HG02840 (cell line): Measurements from ENCODE around the gene KASH5.

ENCODE experiments used
- ATAC-seq: cut with Tn5 transposase; IDR thresholded peaks from one replicate; pipeline ENCODE4 v1.9.1; 2021; ENCODE audit warnings: mild to moderate bottlenecking, moderate library complexity, moderate number of reproducible peaks; ENCODE audit not compliant: unreplicated experiment, low FRiP score

Gene KASH5

GRCh38 chr19:49393881-49394280 lies 5.8 kb downstream of the KASH5 start:
- no peak for ATAC-seq

GRCh38 chr19:49395581-49396407 lies 7.7 kb downstream of the KASH5 start:
- ATAC-seq = no peak

GRCh38 chr19:49396738-49397505 lies 8.9 kb downstream of the KASH5 start:
- no peak for ATAC-seq

- no peak for ATAC-seq
These were observed 10.1 kb downstream of the KASH5 start for GRCh38 chr19:49398001-49398615.

GRCh38 chr19:49398931-49399330 lies 10.9 kb downstream of the KASH5 start:
- ATAC-seq = no peak

- no peak for ATAC-seq
These were observed 12.0 kb downstream of the KASH5 start for GRCh38 chr19:49400029-49400428.

GRCh38 chr19:49403404-49404187 lies 15.5 kb downstream of the KASH5 start:
- no peak for ATAC-seq

- ATAC-seq = no peak
These were observed 19.0 kb downstream of the KASH5 start for GRCh38 chr19:49407079-49407478.

GRCh38 chr19:49407482-49408015 lies 19.5 kb downstream of the KASH5 start:
- ATAC-seq = no peak

GRCh38 chr19:49408816-49409440 lies 20.9 kb downstream of the KASH5 start:
- ATAC-seq = no peak

GRCh38 chr19:49409441-49410029 lies 21.5 kb downstream of the KASH5 start:
- no peak for ATAC-seq

GRCh38 chr19:49411681-49412326 lies 23.8 kb downstream of the KASH5 start:
- ATAC-seq = no peak

- ATAC-seq = no peak
These were observed 25.3 kb downstream of the KASH5 start for GRCh38 chr19:49413348-49413747.

GRCh38 chr19:49414256-49414655 lies 26.2 kb downstream of the KASH5 start:
- no peak for ATAC-seq

- ATAC-seq = no peak
These were observed 27.2 kb downstream of the KASH5 start for GRCh38 chr19:49415102-49415809.

GRCh38 chr19:49415810-49416200 lies 27.8 kb downstream of the KASH5 start:
- no peak for ATAC-seq

- no peak for ATAC-seq
These were observed 29.0 kb downstream of the KASH5 start for GRCh38 chr19:49417088-49417487.

- ATAC-seq = no peak
These were observed 30.5 kb downstream of the KASH5 start for GRCh38 chr19:49418511-49418910.
